IPS DF 19.7 (cell line): ENCODE measurements around the gene TICAM2.

Experiments used
- DNase-seq: peaks from one replicate; pipeline ENCODE4 v3.0.0-alpha.2; 2013; ENCODE audit warnings: low read depth, low spot score

The TICAM2 gene

GRCh38 chr5:115607935-115608334, 5.7 kb upstream of the TICAM2 start:
- no peak for DNase-seq

- DNase-seq = no peak
Measured at GRCh38 chr5:115605436-115605835, 3.2 kb upstream of the TICAM2 start.

DNA sequence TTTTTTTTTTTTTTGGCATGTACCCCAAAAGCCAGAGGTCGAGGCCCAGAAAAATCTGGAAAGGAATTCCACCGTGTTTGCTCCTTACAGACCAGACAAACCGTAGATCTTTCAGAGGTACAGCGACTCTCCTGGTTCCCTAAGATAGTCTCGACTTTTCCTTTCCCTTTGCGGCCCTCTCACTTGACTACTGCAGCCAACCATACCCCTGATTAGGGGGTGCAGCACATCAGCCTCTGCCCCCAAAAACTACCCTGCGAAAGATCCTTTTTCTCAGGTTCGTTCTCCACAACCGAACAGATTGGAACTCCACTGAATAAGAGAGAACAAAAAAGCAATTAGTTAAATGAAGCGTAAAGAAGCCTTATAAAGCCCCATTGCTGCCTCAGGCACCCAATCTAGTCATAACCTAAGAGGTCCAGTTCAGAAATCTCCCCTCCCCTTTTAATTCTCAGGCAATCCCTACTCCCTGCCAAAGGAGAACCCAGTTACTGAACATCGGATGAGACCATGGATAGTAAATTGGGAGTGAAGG, 379 bp upstream of the TICAM2 start:
- DNase-seq = no peak

DNA sequence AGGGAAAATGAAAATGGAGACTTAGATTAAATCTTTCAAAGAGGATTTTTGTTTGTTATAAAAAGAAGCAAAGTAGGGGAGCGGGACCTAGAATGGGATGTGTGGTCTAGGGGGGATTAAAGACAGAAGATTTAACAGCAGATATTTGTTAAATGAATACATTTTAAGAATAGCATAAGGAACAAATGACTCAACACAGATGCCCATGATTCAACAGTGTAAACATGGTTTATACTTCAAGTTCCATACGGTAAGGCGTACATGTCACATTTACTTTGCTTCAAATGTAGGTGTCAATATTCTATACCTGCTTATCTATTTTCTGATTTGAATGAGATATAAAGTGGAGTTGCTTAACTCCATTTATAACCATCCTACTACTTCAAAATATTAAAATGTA, 1.5 kb downstream of the TICAM2 start:
- no peak for DNase-seq

DNA sequence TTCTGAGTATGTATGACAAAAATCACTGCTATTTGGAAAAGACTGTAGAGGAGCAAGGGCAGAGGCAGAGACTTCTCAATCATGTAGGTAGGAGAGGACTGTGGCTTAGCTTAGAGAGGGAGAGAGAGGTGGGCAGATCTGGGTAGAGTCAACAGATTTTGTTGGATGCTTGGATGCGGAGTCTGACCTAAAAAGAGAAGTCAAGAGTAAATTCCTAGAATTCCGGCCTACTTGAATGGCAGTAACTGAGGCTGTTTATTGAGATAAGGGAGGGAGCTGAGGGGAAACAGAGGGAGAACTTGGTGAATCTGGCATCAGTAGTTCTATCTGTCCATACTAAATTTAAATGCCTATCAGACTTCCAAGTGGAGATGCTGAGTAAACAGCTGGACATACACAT, 2.4 kb downstream of the TICAM2 start:
- DNase-seq = no peak

DNA sequence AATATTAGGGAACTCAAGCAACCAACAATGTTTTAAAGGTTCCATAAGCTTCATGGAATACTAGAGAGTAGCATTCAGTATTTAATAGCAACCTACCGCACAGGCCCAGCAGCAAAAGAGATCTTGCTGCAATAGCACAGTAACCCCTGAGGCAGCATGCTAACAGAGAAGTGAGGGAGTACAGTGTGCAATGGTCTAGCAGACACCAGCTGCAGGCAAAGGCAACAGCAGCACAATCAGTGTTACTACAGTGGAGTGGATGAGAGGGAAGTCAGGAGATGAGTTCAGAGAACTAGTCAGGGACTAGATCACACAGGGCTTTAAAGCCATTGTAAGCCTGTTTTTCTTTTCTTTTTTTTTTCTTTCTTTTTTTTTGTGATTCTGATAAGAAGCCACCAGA, 2.8 kb downstream of the TICAM2 start:
- DNase-seq = no peak

DNA sequence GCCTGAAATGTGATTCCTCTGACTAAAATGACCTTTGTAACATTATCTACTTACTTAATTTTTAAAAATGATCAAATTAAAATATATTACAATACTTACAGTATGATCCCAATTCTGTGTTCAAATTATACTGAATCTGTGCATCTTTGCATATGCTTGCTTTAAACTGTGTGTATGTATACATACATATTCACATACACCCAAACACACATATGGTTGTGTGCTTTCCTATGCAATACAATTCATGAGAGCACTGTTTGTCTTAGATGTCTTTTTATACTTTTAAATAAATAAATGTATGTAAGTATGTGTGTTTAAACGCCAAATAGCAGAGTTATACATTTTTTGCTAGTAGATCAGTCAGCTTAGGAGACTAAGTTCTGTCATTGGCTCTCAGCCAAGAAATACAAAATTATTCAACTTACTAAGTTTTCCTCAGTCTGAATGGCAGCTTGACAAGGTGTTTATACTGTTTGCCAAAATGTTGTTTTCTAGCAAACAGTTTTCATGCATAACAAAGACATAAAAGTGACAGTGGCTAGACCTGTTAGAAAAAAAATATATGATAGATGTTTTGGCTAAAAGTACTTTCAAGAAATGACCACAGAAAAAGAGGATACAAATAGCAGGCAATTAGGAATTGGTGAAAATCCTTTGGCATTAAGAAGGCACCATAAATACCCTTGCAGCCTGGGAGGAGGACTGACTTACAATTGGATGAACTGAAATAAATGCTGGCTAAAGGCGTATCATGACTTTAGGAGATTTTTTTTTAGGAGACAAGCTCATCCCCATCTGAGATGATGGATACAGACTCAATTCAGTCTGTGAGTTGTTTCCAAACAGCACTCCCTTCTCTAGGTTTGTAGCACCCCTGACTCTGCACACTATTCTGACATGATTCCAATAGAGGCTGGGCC, 7.9 kb downstream of the TICAM2 start:
- DNase-seq = no peak

DNA sequence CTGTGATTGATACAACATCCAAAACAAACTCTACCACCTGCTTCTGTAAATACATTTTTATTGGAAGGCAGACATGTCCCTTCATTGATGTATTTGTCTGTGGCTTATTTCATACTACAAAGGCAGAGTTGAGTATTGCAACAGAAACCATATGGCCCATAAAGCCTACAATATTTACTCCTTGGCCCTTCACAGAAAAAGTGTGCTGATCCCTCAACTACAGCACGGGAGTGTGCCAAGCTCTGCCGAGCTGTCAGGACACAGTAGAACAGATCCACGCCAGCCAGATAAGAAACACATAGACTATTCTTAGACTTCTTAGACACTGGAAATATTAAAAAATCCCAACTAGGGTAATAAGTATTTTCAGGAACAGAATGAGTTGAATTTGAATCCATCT, 13.2 kb downstream of the TICAM2 start:
- DNase-seq = no peak

GRCh38 chr5:115588640-115589039, 13.6 kb downstream of the TICAM2 start:
- no peak for DNase-seq

- no peak for DNase-seq
Measured at GRCh38 chr5:115586525-115587146, 15.6 kb downstream of the TICAM2 start.

DNA sequence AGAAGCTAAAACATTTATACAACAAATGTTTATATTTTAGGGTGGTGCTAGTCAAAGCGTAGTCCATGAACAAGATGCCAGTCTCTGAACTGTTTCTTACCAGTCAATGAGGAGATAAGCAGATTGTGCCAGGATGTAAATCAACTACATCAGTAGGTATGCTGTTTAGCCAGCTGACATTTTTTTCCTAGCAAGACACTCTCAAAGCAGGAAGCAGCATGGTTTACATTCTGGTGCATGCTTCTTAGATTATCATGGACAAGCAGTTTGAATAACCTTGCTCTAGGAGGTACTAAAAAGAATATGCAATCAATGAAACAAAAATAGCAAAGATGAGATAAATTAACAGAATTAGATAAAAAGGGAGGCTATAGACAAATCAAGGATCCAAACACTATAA, 17.0 kb downstream of the TICAM2 start:
- no peak for DNase-seq

- DNase-seq = no peak
Measured at GRCh38 chr5:115584501-115584900, 17.8 kb downstream of the TICAM2 start.

GRCh38 chr5:115583474-115583873, 18.8 kb downstream of the TICAM2 start:
- no peak for DNase-seq

GRCh38 chr5:115580941-115581340, 21.3 kb downstream of the TICAM2 start:
- no peak for DNase-seq

DNA sequence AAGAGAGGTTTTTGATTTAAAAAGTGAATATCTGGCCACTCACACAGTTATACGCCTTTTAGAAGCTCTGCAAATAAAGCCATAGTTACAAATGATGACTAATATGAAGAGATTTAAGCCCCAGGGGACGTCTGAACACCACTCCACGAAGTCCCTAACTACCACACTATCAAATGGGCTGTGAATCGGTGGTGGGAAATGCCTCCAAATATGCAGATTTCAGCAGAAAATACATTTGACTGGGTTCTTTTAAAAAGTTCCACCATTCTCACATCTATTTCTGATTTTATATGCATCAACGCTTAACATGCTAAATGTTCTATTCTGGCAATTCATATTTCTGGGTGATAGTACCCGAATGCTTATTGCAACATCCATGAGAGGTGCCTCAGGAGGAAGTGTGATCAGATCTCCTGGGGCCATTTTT, 22.5 kb downstream of the TICAM2 start:
- no peak for DNase-seq

- no peak for DNase-seq
Measured at GRCh38 chr5:115579216-115579615, 23.1 kb downstream of the TICAM2 start.

GRCh38 chr5:115578657-115579056, 23.6 kb downstream of the TICAM2 start:
- no peak for DNase-seq

DNA sequence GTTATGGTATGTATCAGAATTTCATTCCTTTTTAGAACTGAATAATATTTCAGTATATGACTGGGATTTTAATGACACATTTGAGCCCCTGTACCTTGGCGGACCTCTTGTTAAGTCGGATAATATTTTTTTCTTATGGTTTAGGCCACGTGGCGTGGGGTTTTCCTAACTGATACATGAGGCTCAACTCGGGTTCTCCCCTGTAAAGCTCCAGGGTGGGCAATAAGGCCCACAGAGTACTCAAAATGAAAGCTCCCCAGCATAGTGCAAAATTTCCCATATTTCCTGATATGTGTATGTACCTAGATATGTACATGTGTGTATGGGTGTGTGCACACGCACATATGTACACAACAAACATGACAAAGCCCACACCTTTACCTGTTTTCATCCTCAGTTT, 24.5 kb downstream of the TICAM2 start:
- no peak for DNase-seq

GRCh38 chr5:115577329-115577728, 24.9 kb downstream of the TICAM2 start:
- no peak for DNase-seq

DNA sequence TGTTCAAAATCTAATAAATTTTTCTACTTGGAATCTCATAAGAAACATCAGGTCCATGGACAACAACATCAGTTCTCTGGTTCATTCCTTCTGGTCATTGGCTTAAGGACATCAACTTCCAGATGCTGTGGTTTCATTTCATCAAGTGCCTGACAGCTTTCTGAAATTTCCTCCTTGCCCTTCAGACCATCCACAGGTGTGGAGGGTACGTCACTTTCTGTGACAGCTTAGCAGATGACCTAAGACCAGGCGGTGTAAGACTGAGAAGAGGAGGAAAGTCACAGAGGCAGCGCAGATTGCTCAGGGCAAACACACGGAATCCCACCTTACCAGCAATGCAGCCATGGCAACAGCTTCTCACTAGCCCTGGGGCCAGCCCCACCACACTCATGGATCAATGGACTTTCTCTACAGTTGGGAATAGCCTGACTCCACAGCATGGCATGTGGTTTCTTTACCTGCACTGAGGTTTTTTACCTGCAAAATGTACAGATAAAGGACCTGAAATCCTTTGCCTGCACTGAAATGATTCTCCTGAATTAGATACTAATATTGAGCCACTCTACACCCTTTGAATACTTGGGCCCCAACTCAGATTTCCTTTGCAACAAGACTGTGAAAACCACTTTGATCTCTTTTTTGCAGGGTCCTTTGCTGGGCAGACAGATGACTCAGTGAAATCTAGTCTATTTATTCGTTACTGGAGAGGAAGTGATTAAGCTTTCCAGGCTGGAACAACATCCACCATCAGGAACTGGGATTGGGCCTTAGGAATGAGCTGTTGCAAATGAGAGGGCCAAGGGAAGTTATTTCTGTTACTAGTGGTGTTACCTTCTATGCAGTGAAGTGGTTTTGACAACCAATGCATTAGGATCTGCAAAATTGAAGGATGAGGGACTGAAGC, 26.9 kb downstream of the TICAM2 start:
- DNase-seq = no peak

GRCh38 chr5:115573133-115573532, 29.1 kb downstream of the TICAM2 start:
- DNase-seq = no peak

DNA sequence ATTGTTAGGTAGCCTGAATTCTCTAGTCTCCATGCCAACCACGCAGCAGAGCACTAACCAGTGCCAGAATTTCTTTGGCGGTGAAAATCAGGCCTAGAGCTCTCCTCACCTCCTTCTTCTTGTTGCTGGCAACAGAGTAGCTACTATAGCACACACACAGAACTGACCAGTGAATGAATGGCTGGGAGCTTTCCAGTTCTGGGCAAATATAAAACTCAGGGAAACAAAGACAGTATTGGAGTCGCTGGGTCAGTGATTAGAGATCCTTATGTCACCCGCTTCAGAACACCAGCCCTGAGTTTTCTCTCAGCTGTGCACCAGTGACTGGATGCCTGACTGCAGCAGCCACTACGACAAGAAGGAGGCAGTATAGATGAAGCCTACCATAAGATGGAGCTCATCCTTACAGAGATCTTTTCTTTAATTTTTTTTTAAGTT, 30.8 kb downstream of the TICAM2 start:
- no peak for DNase-seq
